Endothelial cell (in vitro differentiated cells): ENCODE measurements around the gene VBP1. TPM values are rescaled to one million over a fixed set of nuclear protein-coding genes. Genes with fewer than 3 reads are reported as not detected.

Experiments
- DNase-seq: peaks from one replicate; pipeline ENCODE4 v3.0.0; 2021; ENCODE audit warnings: low spot score
- H3K27ac Mint-ChIP-seq: one replicate; pipeline ENCODE4 v1.8.0; 2021; ENCODE audit warnings: mixed read lengths, inconsistent platforms; ENCODE audit not compliant: unreplicated experiment
- H3K27me3 Mint-ChIP-seq: one replicate; pipeline ENCODE4 v1.8.0; 2021; ENCODE audit warnings: mild to moderate bottlenecking, moderate library complexity, mixed read lengths, inconsistent platforms; ENCODE audit not compliant: unreplicated experiment
- H3K36me3 Mint-ChIP-seq: one replicate; pipeline ENCODE4 v1.8.0; 2021; ENCODE audit warnings: mild to moderate bottlenecking, low read depth, mixed read lengths, inconsistent platforms; ENCODE audit not compliant: unreplicated experiment
- H3K4me1 Mint-ChIP-seq: one replicate; pipeline ENCODE4 v1.8.0; 2021; ENCODE audit warnings: mild to moderate bottlenecking, mixed read lengths, inconsistent platforms; ENCODE audit not compliant: unreplicated experiment
- H3K4me3 Mint-ChIP-seq: one replicate; pipeline ENCODE4 v1.8.0; 2021; ENCODE audit warnings: mild to moderate bottlenecking, mixed read lengths, inconsistent platforms; ENCODE audit not compliant: unreplicated experiment
- H3K9me3 Mint-ChIP-seq: one replicate; pipeline ENCODE4 v1.8.0; 2021; ENCODE audit warnings: mixed read lengths, inconsistent platforms; ENCODE audit not compliant: unreplicated experiment
- long read RNA-seq: library from polyadenylated mRNA; unstranded; transcript quantifications from one replicate; pipeline ENCODE4 v2.0.0, GENCODE V29; 2020; ENCODE audit not compliant: unreplicated experiment
- total RNA-seq: library from RNA; stranded (reverse); fragmentation: NEBNext Ultra II Directional; extraction: Animal tissue kit (Norgen Biotek cat#: 25700); gene quantifications from one replicate; pipeline ENCODE4 v1.2.1, GENCODE V29; 2021; ENCODE audit not compliant: unreplicated experiment
- TF ChIP-seq, protein P1 (sequence below): fragments of 200-600 bp; sonication (generic); IDR thresholded peaks from one replicate; pipeline ENCODE4 v1.5.0; 2021; ENCODE audit warnings: antibody characterized with exemption; ENCODE audit not compliant: unreplicated experiment

VBP1 gene, protein sequence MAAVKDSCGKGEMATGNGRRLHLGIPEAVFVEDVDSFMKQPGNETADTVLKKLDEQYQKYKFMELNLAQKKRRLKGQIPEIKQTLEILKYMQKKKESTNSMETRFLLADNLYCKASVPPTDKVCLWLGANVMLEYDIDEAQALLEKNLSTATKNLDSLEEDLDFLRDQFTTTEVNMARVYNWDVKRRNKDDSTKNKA
- 39.0 TPM for total RNA-seq
- long read RNA-seq, transcript VBP1-201 (6 exons, 1,686 nt) = major isoform, 75 of 79 reads
- long read RNA-seq, partial matches to known transcripts = 1 of 79 reads
- long read RNA-seq, other reads (novel, unspliced or antisense) = 3 of 79 reads

DNA sequence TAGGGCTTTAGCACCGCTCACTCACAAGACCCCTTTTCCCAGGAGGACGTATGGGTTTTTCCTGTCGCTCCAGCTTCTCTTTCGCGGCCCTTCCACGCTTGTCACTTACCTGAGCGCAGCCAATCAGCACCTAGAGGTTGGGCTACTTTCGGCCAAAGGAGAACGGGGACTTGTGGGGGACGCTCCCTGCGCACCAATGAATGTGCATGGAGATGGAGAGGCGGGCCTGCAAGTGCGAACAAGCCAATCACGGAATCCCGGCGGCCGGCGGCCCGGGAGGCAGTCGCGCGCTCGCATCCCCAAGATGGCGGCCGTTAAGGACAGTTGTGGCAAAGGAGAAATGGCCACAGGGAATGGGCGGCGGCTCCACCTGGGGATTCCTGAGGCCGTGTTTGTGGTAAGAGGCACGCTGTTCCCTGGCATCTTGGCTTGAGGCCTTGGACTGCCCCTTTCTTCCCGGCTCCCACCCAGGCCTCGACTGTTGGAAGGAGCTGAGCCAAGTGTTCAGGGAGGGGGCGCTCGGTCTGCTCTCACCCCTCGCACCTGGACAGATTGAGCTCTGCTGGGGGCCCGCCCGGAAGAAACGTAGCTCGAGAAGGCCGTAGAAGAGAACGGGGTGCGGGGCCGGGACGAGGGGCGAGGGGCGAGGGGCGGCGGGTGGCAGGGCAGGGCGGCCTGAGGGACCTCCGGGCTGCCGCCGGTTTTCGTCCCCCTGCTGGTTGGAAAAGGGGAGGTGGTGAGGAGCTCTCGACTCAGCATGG is at the start of gene VBP1:
Gene VBP1 (plus strand): TSS at position 282 of the 761 bp plus-strand sequence. CDS start 23 bp downstream, at position 305.
- Mint-ChIP-seq H3K4me3 (peak within 1 kb of the TSS; percentile 97), H3K27ac (peak within 1 kb of the TSS; percentile 93), H3K27me3 (peaks cover 2% of the 10 kb centered on the region), H3K9me3 (no peaks in the 10 kb centered on the region), H3K4me1 (peaks cover 26% of the 10 kb centered on the region), H3K36me3 (peaks cover under 1% of the 10 kb centered on the region)
- TF ChIP-seq, protein P1, sequence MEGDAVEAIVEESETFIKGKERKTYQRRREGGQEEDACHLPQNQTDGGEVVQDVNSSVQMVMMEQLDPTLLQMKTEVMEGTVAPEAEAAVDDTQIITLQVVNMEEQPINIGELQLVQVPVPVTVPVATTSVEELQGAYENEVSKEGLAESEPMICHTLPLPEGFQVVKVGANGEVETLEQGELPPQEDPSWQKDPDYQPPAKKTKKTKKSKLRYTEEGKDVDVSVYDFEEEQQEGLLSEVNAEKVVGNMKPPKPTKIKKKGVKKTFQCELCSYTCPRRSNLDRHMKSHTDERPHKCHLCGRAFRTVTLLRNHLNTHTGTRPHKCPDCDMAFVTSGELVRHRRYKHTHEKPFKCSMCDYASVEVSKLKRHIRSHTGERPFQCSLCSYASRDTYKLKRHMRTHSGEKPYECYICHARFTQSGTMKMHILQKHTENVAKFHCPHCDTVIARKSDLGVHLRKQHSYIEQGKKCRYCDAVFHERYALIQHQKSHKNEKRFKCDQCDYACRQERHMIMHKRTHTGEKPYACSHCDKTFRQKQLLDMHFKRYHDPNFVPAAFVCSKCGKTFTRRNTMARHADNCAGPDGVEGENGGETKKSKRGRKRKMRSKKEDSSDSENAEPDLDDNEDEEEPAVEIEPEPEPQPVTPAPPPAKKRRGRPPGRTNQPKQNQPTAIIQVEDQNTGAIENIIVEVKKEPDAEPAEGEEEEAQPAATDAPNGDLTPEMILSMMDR = no peak
- DNase-seq = peak; percentile 78

DNA sequence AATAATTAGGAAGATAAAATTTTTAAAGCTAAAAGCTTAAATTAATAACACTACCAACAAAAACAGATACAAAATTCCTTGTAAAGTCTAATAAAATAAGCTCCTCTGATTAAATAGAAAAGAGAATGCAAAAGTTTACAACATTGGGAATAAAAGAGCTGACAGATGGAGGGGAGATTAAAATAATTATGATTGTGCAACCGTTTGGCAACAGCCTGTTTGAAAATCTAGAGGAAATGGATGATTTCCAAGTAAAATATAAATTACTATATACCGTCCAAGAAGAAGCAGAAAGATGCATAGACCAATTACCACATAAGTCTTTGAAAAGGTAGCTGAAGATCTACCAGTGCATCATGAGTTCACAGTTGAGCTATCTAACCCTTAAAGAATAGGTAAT is 46.4 kb upstream of the VBP1 start:
- Mint-ChIP-seq H3K36me3 (no peaks in the 10 kb centered on the region), H3K9me3 (no peaks in the 10 kb centered on the region), H3K27me3 (peaks cover 4% of the 10 kb centered on the region), H3K4me3 (no peak overlapping the region), H3K27ac (no peak overlapping the region), H3K4me1 (no peaks in the 10 kb centered on the region)
- TF ChIP-seq, protein P1 = no peak
- DNase-seq = no peak

DNA sequence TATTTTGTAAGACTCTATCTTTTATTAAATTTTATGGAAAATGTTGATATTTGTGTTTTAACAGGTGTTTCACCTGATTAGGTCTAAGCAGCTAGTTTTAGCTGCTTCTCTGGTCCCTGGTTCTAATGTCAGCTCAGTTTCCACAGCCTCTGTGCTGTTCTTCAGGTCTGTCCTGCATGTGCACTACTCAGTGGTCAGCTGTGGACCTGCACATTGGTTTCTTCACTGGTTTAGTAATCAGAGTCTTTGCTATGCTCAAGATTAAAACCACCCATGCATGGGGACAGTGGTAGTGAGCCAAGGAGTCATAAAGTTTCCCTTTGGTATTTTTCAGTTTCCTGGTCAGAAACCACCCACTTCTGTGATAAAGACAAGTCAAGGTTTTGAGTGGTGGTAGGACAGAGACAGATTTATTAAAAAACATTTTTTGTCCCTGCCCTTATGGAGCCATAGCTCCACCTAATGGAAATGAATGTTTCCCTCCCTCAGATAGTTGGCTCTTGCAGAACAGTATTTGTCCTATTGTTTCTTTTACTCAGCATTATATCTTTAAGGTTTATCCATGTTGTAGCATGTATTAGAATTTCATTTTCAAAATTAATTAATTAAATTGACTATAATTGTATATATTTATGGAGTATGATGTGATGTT is 36.8 kb upstream of the VBP1 start:
- Mint-ChIP-seq H3K4me3 (no peak overlapping the region), H3K36me3 (no peaks in the 10 kb centered on the region), H3K4me1 (no peaks in the 10 kb centered on the region), H3K9me3 (no peaks in the 10 kb centered on the region), H3K27me3 (peaks cover 1% of the 10 kb centered on the region), H3K27ac (no peak overlapping the region)
- no peak for DNase-seq
- TF ChIP-seq, protein P1 = no peak

DNA sequence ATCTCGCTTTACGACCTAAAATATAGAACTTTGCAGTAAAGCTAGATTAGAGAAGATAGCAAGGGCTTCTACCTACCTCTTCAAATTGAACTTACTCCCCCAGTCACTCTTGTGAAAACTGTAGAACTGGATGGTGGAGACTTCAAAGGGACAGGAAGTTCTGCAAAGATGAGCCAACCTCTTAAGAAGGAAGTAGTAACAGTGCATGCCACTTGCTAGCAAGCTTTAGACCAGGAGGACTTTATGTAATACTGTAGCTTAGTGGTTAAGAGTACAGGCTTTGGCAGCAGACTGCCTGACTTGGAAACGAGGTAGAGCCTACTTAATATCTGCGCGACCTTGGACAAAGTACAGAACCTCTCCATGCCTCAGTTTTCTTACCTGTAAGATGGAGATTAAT is 27.5 kb upstream of the VBP1 start:
- H3K27ac Mint-ChIP-seq = no peak overlapping the region
- TF ChIP-seq, protein P1 = no peak
- no peaks in the 10 kb centered on the region for H3K27me3 Mint-ChIP-seq
- H3K9me3 Mint-ChIP-seq = no peaks in the 10 kb centered on the region
- no peak overlapping the region for H3K4me3 Mint-ChIP-seq
- no peaks in the 10 kb centered on the region for H3K36me3 Mint-ChIP-seq
- H3K4me1 Mint-ChIP-seq = no peaks in the 10 kb centered on the region
- no peak for DNase-seq
